ENCODE results near the gene FER.

DNA sequence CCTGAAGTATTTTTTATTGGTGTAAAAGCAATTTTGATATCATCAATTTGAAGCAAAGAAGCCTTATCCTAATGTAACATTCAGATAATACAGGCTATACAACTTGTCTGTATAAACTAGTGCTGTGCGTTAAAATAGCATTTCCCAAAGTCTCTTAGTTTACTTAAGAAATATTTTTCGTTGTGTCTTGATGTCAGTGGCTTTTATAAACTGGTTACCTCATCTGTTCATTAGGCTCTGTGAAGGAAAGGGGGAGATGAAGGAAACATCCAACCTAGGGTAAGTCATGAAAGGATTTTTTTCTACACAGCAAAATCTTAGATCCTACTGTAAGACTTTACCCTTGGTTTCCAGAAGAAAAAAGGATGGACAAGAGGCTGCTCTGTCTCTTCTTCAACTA, 389.2 kb downstream of the FER start:
- TF ChIP-seq, protein P1, sequence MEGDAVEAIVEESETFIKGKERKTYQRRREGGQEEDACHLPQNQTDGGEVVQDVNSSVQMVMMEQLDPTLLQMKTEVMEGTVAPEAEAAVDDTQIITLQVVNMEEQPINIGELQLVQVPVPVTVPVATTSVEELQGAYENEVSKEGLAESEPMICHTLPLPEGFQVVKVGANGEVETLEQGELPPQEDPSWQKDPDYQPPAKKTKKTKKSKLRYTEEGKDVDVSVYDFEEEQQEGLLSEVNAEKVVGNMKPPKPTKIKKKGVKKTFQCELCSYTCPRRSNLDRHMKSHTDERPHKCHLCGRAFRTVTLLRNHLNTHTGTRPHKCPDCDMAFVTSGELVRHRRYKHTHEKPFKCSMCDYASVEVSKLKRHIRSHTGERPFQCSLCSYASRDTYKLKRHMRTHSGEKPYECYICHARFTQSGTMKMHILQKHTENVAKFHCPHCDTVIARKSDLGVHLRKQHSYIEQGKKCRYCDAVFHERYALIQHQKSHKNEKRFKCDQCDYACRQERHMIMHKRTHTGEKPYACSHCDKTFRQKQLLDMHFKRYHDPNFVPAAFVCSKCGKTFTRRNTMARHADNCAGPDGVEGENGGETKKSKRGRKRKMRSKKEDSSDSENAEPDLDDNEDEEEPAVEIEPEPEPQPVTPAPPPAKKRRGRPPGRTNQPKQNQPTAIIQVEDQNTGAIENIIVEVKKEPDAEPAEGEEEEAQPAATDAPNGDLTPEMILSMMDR (IDR thresholded peaks at IDR 0.05; ENCODE audit: low read depth, low read length, poor library complexity, severe bottlenecking), result no peak
- TF ChIP-seq EZH2phosphoT487 (IDR thresholded peaks at IDR 0.05; ENCODE audit: borderline replicate concordance, low read length), result no peak
